GM12878 (cell line): Measurements from ENCODE around the gene OR13J1.

ENCODE experiments used
- ATF2 ChIP-seq: IDR thresholded peaks from 2 replicates; pipeline ENCODE4 v1.6.1; 2012; ENCODE audit warnings: low read length, inconsistent platforms
- CREB1 ChIP-seq: IDR thresholded peaks from 2 replicates; pipeline ENCODE4 v1.6.1; 2012; ENCODE audit warnings: low read depth, mild to moderate bottlenecking, inconsistent platforms
- CTCF ChIP-seq, 3 experiments: IDR thresholded peaks in 2 of 3; conservative IDR thresholded peaks in 1 of 3; 2 replicates each; pipeline ENCODE4 v1.5.1; 2011; ENCODE audit warnings: low read depth in 3 of 3, low read length in 3 of 3, mild to moderate bottlenecking in 3 of 3, control low read depth in 2 of 3, moderate library complexity in 2 of 3, inconsistent platforms in 1 of 3, mixed read lengths in 1 of 3; ENCODE audit not compliant: control insufficient read depth in 2 of 3, insufficient read depth in 1 of 3; ENCODE audit errors: extremely low read depth in 1 of 3
- HDAC2 ChIP-seq: fragments of 200-600 bp; sonication (generic); IDR thresholded peaks from 2 replicates; pipeline ENCODE4 v1.6.1; 2017
- LARP7 ChIP-seq: fragments of 450-650 bp; IDR thresholded peaks from 2 replicates; pipeline ENCODE4 v1.6.1; 2017; ENCODE audit warnings: mild to moderate bottlenecking
- POLR2A ChIP-seq: IDR thresholded peaks from 2 replicates; pipeline ENCODE4 v1.6.1; 2011; ENCODE audit warnings: low read depth, mild to moderate bottlenecking, low read length
- POLR2AphosphoS5 ChIP-seq: IDR thresholded peaks from 2 replicates; pipeline ENCODE4 v1.6.1; 2011; ENCODE audit warnings: mild to moderate bottlenecking, low read length, inconsistent platforms
- SP1 ChIP-seq: IDR thresholded peaks from one replicate; pipeline ENCODE4 v1.6.1; 2011; ENCODE audit warnings: low read depth, low read length
- ZNF274 ChIP-seq: IDR thresholded peaks from one replicate; pipeline ENCODE4 v1.8.0; 2011; ENCODE audit not compliant: insufficient read length, insufficient read depth
- ZZZ3 ChIP-seq: IDR thresholded peaks from 2 replicates; pipeline ENCODE4 v1.6.1; 2011; ENCODE audit warnings: low read depth; ENCODE audit not compliant: control insufficient read depth, insufficient read length
- TF ChIP-seq, protein P1 (sequence below): fragments of 450-650 bp; conservative IDR thresholded peaks from 2 replicates; pipeline ENCODE4 v1.6.1; 2017; ENCODE audit warnings: mild to moderate bottlenecking, moderate library complexity

DNA sequence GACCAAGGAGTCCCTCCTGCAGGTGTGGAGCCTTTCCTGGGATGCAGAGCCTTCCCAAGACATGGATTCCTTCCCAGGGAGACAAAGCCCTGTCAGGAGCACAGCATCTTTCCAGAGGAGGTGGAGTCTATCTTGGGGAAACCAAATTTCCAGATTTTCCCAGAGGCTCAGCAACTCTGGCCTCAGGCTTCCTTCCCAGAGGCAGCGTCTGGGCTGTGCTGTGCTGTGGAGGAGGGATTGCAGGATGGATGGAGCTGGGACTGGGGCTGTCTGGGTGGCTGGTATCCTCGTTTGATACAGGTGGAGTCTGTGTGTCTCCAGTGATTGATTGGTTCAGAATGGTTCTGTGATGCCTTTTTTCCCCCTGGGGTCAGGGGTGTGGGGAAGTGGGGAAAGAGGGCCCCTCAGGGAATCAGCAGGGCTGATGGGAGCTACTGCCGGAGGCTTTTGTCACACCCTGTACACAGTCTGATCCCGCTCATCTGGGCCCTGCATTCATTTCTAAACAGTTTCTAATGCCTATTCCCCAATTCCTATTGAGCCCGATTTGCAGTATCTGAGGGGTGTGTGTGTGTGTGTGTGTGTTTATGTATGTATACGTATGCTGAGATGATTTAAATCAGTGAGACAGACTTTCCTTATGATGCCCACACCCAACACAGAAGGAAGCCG, 16.0 kb downstream of the OR13J1 start:
- no peak for TF ChIP-seq ATF2
- TF ChIP-seq CREB1: no peak
- TF ChIP-seq POLR2A: no peak
- no peak for TF ChIP-seq ZNF274
- TF ChIP-seq CTCF (IDR thresholded peaks at IDR 0.05 in 2 of 3, conservative IDR thresholded peaks at IDR 0.05 in 1 of 3; ENCODE audit: control insufficient read depth in 2 of 3, extremely low read depth in 1 of 3, insufficient read depth in 1 of 3, low read depth in 3 of 3, low read length in 3 of 3): no peak
- no peak for TF ChIP-seq ZZZ3
- TF ChIP-seq HDAC2: no peak
- TF ChIP-seq, protein P1, sequence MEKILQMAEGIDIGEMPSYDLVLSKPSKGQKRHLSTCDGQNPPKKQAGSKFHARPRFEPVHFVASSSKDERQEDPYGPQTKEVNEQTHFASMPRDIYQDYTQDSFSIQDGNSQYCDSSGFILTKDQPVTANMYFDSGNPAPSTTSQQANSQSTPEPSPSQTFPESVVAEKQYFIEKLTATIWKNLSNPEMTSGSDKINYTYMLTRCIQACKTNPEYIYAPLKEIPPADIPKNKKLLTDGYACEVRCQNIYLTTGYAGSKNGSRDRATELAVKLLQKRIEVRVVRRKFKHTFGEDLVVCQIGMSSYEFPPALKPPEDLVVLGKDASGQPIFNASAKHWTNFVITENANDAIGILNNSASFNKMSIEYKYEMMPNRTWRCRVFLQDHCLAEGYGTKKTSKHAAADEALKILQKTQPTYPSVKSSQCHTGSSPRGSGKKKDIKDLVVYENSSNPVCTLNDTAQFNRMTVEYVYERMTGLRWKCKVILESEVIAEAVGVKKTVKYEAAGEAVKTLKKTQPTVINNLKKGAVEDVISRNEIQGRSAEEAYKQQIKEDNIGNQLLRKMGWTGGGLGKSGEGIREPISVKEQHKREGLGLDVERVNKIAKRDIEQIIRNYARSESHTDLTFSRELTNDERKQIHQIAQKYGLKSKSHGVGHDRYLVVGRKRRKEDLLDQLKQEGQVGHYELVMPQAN: no peak
- TF ChIP-seq LARP7: no peak
- TF ChIP-seq SP1: no peak
- TF ChIP-seq POLR2AphosphoS5: no peak
